Pancreas (tissue), 10 donors: ENCODE results near the gene ELOVL6. TPM values are rescaled to one million over a fixed set of nuclear protein-coding genes. Genes with fewer than 3 reads are reported as not detected.

Source experiments
- ATAC-seq, 4 donors: fragments of 200-7000 bp; cut with Tn5 transposase; one replicate each; pipeline versions ENCODE4 v1.8.0 to v1.9.1; 2020; ENCODE audit warnings: mild to moderate bottlenecking in 4 of 4, moderate library complexity in 4 of 4
- DNase-seq, 6 donors: peaks; one replicate each; pipeline ENCODE4 v3.0.0-alpha.2; 2020
- FAIRE-seq: peaks from 2 replicates; lab custom pipeline; 2012; peaks lifted over from hg19 to GRCh38; lab: Jason Lieb, UNC
- H3K27ac ChIP-seq, 4 donors: fragments of 200-600 bp; sonication (generic); 1 replicate in 3 of 4; 2 replicates in 1 of 4; pipeline versions ENCODE4 v1.5.0 to v1.8.0; 2020
- H3K27me3 ChIP-seq, 4 donors: fragments of 200-600 bp; one replicate each; pipeline ENCODE4 v1.8.0; 2021
- H3K36me3 ChIP-seq, 3 donors: fragments of 200-600 bp; sonication (generic) in 1 of 3; one replicate each; pipeline versions ENCODE4 v1.5.0 to v1.8.0; 2020 to 2021
- H3K4me1 ChIP-seq, 3 donors: fragments of 200-600 bp; one replicate each; pipeline ENCODE4 v1.8.0; 2021
- H3K4me3 ChIP-seq, 4 donors: fragments of 200-600 bp; sonication (generic) in 2 of 4; one replicate each; pipeline versions ENCODE4 v1.5.0 to v1.8.0; 2020 to 2021
- H3K9me3 ChIP-seq, 4 donors: fragments of 200-600 bp; one replicate each; pipeline ENCODE4 v1.8.0; 2021
- WGBS, 2 donors: extraction: QIAGEN DNeasy Blood & Tissue Kit; methylation state at CpG; one replicate each; pipeline ENCODE4 v1.1.7; 2013; 5-methylcytosine and 5-hydroxymethylcytosine counted together
- intact Hi-C, 3 donors: fragments of 100-400 bp; cut with DNase I; formaldehyde crosslinking; loops; one replicate each; pipeline versions ENCODE4 v1.11.1 to v1.14.2; 2022
- polyA plus RNA-seq, 2 donors: library from polyadenylated mRNA; stranded (reverse); fragments of 200-250 nt; gene quantifications; one replicate each; pipeline ENCODE4 v1.2.3, GENCODE V29; 2013
- total RNA-seq, 6 donors: library from RNA; stranded (reverse); fragmentation: NEBNext Ultra II Directional in 4 of 6; extraction: Animal tissue kit (Norgen Biotek cat#: 25700) in 4 of 6; gene quantifications; one replicate each; pipeline versions ENCODE4 v1.2.1 to v1.2.4, GENCODE V29; 2021 to 2023
- TF ChIP-seq, protein P1 (sequence below), 4 donors: fragments of 200-600 bp; sonication (generic) in 3 of 4; IDR thresholded peaks; one replicate each; pipeline versions ENCODE4 v1.5.0 to v1.8.0; 2021; ENCODE audit warnings: antibody characterized with exemption in 4 of 4
- donor health status: healthy with polysubstance abuse.
- donor health status: DM: no; HTN: no; CAD: no; lungs with moderate emphysema.
- donor health status: DM: no; HTN: no; CAD: no.
- donor health status: control.
- donor health status: control.
- donor health status: Bipolar disorder and iron deficiency.
- donor health status: DM: yes; HTN: yes; CAD: no.
- donor health status: DM: no; HTN: no; CAD: no.
- donor health status: DM: no; HTN: no; CAD: no.
- donor health status: DM: yes; HTN: yes; CAD: no.

The ELOVL6 gene
- total and polyA plus RNA-seq, 8 donors, result 0.69 to 3.5 (median 1.8) TPM

DNA sequence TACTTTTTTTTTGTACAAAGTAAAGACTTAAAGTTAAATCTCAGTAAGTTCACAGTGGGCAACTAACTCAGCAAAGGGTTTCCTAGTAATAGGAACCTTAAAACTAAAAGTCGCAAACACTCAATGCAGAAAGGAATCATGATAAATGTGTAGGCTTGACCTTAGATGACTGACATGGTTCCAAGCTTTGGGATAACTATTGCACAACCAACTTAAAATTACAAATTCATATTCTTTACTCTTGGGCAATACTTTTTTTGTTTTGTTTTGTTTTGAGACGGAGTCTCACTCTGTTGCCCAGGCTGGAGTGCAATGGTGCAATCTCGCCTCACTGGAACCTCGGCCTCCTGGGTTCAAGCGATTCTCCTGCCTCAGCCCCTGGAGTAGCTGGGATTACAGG is 8.2 kb downstream of the ELOVL6 start:
- intact Hi-C loops, result no loop called here
- ATAC-seq, result no peak
- peaks cover 5 to 20% (median 16%) of the 10 kb centered on the region in 3 donors for H3K4me1 ChIP-seq

DNA sequence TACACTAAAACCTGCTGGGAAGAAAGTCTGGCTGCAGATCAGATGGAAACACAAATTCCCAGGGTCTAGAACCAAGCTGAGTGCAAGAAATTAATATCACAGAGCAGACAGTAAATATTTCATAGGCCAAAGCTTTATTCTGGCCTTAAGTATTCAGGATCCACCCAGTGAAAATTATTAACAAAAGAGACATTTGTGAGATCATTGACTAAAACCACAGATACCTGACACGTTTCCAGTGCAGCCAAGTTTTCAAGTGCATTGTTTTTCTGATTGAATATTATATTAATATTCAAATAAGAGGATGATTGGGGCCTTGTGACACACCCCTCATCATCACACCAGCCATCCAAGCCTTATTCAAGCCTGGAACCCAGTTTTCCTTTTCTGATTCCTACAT is 10.3 kb downstream of the ELOVL6 start:
- intact Hi-C loops, result no loop called here
- Histone ChIP-seq H3K9me3 (no peaks in the 10 kb centered on the region), H3K27me3 (no peaks in the 10 kb centered on the region), H3K27ac (no peak overlapping the region), H3K36me3 (no peaks in the 10 kb centered on the region), H3K4me1 (peaks cover 0 to 5% (median 0%) of the 10 kb centered on the region in 3 donors), H3K4me3 (no peak overlapping the region)
- DNase-seq (no peak), FAIRE-seq (no peak), ATAC-seq (no peak)
- TF ChIP-seq, protein P1, sequence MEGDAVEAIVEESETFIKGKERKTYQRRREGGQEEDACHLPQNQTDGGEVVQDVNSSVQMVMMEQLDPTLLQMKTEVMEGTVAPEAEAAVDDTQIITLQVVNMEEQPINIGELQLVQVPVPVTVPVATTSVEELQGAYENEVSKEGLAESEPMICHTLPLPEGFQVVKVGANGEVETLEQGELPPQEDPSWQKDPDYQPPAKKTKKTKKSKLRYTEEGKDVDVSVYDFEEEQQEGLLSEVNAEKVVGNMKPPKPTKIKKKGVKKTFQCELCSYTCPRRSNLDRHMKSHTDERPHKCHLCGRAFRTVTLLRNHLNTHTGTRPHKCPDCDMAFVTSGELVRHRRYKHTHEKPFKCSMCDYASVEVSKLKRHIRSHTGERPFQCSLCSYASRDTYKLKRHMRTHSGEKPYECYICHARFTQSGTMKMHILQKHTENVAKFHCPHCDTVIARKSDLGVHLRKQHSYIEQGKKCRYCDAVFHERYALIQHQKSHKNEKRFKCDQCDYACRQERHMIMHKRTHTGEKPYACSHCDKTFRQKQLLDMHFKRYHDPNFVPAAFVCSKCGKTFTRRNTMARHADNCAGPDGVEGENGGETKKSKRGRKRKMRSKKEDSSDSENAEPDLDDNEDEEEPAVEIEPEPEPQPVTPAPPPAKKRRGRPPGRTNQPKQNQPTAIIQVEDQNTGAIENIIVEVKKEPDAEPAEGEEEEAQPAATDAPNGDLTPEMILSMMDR (IDR thresholded peaks at IDR 0.05), result no peak
- WGBS, 2 donors, result 44 to 49% methylated on average over 1 of the region's 1 CpG

More for the DNA sequence above, 8.2 kb downstream of the ELOVL6 start:
- Histone ChIP-seq H3K27me3 (no peaks in the 10 kb centered on the region), H3K9me3 (no peaks in the 10 kb centered on the region), H3K4me3 (no peak overlapping the region), H3K27ac (no peak overlapping the region), H3K36me3 (no peaks in the 10 kb centered on the region)
- TF ChIP-seq, protein P1 (IDR thresholded peaks at IDR 0.05), result no peak
- FAIRE-seq (no peak), DNase-seq (no peak)
- WGBS, 2 donors, result 91 to 94% methylated on average over 5 of the region's 5 CpGs

DNA sequence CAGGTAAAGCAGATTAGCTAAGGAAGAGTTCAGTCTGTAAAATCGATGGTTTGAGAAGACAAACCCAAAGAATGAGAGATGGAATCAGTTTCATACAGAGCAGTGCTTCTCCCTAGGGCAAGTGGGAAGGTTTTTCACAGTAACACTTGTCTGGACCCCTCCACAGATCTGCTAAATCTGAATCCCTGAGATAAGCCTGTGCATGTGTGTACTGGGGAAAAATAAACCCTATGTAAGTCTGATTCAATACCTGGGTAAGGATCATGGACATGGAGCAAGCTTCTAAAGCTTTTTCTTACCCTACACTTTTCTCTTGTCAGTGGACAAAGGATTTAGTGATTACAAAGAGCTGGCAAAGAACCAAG is 13.6 kb downstream of the ELOVL6 start:
- WGBS, 2 donors, result 80 to 86% methylated on average over 1 of the region's 1 CpG
- FAIRE-seq, result no peak
- no peak for ATAC-seq
- TF ChIP-seq, protein P1 (IDR thresholded peaks at IDR 0.05), result no peak
- Histone ChIP-seq H3K27me3 (no peaks in the 10 kb centered on the region), H3K9me3 (no peaks in the 10 kb centered on the region), H3K4me3 (no peak overlapping the region), H3K36me3 (no peaks in the 10 kb centered on the region), H3K4me1 (no peaks in the 10 kb centered on the region), H3K27ac (no peak overlapping the region)
- intact Hi-C loops, result no loop called here
- no peak for DNase-seq

DNA sequence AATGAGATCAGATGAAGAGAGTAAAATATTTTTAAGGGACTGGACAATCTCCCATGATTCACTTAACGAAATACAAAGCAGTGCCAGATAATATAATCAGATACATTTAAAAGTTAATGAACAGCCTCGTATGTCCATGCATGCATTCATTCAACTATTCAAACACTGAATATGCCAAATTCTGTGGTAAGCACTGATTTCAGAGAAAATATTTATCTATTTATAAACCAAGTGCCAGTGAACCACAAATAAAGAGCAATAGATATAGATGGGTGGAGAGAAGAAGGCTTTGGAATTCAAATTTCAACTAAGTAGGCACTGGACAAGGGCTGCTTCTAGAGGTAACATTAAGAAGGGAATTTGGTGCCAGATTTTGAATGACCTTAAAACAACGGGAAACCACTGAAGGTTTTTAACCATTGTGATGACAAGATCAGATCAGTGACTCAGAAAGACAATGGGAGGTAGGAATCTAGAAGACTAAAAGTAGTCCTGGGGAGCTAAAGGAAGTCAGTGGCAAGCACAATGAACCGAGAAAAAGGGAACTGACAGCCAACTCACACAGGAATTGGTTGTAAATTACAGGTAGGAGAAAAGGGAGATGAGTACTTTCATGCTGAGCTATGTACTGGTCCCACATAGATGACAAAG is 14.2 kb downstream of the ELOVL6 start:
- ATAC-seq (no peak), DNase-seq (no peak), FAIRE-seq (no peak)
- no peak overlapping the region for H3K27ac ChIP-seq
- no peaks in the 10 kb centered on the region for H3K36me3 ChIP-seq
- H3K27me3 ChIP-seq, result no peaks in the 10 kb centered on the region
- H3K4me3 ChIP-seq, result no peak overlapping the region
- intact Hi-C loops, result no loop called here
- no peaks in the 10 kb centered on the region for H3K9me3 ChIP-seq
- TF ChIP-seq, protein P1 (IDR thresholded peaks at IDR 0.05), result no peak
- no peaks in the 10 kb centered on the region for H3K4me1 ChIP-seq
- WGBS, 2 donors, result 46 to 47% methylated on average over 4 of the region's 4 CpGs

DNA sequence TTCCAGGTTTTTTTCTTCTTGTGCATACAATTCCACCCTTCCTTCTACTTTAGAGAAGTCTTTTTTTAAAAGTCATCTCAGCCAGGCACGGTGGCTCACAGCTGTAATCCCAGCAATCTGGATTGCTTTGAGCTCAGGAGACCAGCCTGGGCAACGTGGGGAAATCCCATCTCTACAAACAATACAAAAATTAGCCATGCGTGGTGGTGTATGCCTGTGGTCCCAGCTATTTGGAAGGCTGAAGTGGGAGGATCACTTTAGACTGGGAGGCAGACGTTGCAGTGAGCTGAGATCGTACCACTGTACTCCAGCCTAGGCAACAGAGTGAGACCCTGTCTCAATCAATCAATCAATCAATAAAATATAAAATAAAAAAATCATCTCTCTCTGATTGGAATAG is 14.8 kb downstream of the ELOVL6 start:
- Histone ChIP-seq H3K9me3 (no peaks in the 10 kb centered on the region), H3K27ac (no peak overlapping the region), H3K4me1 (no peaks in the 10 kb centered on the region), H3K36me3 (no peaks in the 10 kb centered on the region), H3K27me3 (no peaks in the 10 kb centered on the region), H3K4me3 (no peak overlapping the region)
- WGBS, 2 donors, result 80 to 82% methylated on average over 5 of the region's 5 CpGs
- TF ChIP-seq, protein P1 (IDR thresholded peaks at IDR 0.05), result no peak
- intact Hi-C loops, result no loop called here
- DNase-seq (no peak), ATAC-seq (peak in 1 of 4 donors; percentile 38), FAIRE-seq (no peak)
